Stimulated activated CD4-positive, alpha-beta T cell treated with anti-CD3 and anti-CD28 coated beads, Interleukin-4, amount 100 ng/mL, for 4 hours (primary cell): ENCODE results near the gene PARVG.

Experiments used
- DNase-seq, 2 experiments: peaks; one replicate each; pipeline ENCODE4 v3.0.0-alpha.2; 2020

Gene PARVG

GRCh38 chr22:44180706-44181032, at the start of gene PARVG:
Gene PARVG, plus strand, starts transcription at chr22:44180925. Its CDS starts 2,405 bp downstream, at chr22:44183330.
- DNase-seq, result no peak

- DNase-seq, result no peak
Observed at GRCh38 chr22:44131412-44131811, 49.3 kb upstream of the PARVG start.

GRCh38 chr22:44131989-44132685, 48.6 kb upstream of the PARVG start:
- DNase-seq, result no peak

DNA sequence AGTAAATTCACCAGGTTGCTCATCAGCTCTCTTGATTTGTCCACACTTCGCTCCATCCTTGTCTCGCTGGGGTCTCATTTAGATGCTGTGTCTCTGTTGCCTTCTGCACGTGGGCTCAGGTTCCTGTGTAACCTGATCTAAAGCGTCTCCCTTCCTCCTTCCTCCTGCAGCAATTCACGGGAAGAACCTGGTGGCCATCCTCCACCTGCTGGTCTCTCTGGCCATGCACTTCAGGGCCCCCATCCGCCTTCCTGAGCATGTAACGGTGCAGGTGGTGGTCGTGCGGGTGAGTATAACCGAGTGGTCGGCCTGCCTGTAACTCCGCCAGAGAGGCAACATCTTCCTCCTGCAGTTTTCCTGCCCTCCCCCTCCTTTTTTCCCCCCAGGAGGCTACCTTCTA, 48.0 kb upstream of the PARVG start:
- no peak for DNase-seq

- DNase-seq, result no peak
Observed at GRCh38 chr22:44133161-44133560, 47.6 kb upstream of the PARVG start.

- DNase-seq, result no peak
Observed at GRCh38 chr22:44133901-44134571, 46.7 kb upstream of the PARVG start.

DNA sequence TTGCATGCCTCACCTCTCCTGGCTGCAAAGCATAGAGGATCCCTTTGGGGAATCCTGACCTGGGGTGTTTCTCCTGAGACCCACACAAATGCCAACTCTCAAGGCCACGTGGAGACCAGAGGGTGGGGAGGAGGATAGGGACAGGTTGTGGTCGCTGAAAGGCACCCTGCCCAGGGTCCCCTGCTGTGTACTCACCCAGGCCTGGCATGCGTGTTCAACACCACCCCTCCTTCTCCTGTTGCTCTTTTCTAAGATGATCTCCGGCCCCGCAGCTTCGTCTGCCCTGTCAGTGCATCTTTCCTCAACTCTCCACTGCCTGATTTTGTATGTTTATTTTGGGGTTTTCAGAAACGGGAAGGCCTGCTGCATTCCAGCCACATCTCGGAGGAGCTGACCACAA, 44.6 kb upstream of the PARVG start:
- DNase-seq, result no peak

- DNase-seq, result no peak
Observed at GRCh38 chr22:44136786-44137185, 43.9 kb upstream of the PARVG start.

GRCh38 chr22:44137415-44137814, 43.3 kb upstream of the PARVG start:
- DNase-seq, result no peak

GRCh38 chr22:44139773-44140172, 41.0 kb upstream of the PARVG start:
- DNase-seq, result no peak

DNA sequence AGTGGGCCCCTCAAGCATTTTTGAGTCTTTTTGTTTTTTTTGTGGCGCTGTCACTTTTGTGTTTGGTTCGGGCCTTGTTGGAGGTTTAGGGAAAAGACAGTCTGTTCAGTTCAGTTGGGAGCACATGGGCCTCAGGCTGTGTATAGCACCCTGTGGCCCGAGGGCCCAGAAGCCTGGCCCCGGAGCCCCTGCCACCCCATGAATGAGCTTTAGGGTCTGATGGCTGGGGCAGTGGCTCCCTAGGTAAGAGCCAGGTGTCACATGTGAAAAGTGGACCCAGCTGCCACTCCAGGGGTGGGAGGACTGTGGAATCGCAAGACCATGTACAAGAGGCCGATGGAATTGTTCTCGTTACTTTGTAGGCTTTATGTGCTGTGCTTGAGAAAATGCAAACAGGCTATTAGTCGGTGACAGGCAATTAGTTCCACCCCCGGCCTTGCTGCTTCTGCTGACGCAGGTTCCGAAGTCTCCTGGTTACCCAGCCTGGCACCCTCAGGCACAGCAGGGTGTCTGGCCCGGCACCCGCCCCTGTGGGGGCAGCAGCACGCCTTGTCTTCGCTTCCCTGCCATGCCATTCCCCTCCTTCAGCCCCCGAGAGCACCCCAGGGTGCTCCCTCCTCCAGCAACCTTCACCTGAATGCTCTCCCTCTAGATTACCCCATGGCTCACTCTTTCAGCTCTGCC, 38.2 kb upstream of the PARVG start:
- DNase-seq, result no peak

- no peak for DNase-seq
Observed at GRCh38 chr22:44143105-44143474, 37.6 kb upstream of the PARVG start.

GRCh38 chr22:44143579-44143978, 37.1 kb upstream of the PARVG start:
- DNase-seq, result no peak

GRCh38 chr22:44144046-44144569, 36.6 kb upstream of the PARVG start:
- no peak for DNase-seq

- no peak for DNase-seq
Observed at GRCh38 chr22:44145544-44145943, 35.2 kb upstream of the PARVG start.

DNA sequence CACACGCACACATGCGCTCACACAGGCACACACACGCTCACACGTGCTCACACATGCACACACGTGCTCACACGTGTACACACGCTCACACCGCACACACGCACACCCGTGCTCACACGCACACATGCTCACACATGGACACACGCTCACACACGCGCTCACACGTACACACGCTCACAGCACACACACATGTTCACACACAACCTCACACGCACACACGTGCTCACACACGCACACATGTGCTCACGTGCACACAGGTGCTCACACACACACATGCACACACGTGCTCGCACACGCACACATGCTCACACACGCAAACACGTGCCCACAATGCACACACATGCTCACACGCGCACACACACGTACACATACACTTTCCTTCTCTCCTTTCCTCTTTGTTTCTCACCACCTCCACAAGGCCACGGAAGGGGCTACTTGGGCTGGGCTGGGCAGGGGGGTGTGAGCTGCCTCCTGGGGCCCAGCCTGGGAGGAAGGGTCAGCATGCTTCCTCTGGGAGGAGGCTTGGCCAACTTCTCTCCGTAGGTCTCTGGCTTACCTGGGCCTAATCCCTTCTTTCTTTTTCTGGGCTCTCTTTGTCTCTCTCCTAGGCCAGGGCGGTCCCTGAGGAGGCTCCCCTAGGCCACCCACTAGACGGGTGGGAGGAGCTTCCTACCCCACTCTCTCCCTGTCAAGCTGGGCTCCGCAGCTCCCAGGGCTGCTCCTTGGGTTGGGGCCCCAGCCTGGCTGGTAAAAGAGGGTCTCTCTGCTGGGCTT, 34.5 kb upstream of the PARVG start:
- DNase-seq, result no peak

DNA sequence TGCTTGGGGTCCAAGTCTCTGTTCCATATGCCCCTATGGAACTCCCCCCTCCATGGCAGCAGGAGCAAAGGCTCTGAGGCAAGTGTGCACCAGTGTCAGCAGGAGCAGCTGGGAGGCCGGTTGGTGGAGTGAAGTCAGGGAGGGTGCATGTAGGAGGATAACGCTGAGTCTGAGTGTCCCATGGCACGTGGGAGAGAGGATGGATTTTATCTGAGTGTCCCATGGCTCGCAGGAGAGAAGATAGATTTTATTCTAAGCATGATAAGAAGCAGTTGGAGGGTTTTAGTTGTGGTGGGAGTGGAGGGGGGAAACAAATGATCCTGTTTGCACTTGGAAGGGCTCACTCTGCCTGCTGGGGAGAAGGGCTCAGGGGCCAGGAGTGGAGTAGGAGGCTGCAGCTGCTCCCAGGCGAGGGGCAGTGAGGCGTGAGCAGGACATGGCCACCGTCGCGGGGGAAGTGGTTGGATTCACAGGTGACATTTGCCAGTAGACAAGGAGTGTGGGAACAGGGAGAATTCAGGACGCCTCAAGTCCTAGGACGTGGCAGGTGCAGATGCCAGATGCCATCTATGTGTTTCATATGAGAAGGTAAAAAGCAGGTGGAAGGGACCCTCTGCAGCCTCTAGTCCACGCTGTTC, 33.6 kb upstream of the PARVG start:
- no peak for DNase-seq

- no peak for DNase-seq
Observed at GRCh38 chr22:44147821-44148574, 32.7 kb upstream of the PARVG start.

DNA sequence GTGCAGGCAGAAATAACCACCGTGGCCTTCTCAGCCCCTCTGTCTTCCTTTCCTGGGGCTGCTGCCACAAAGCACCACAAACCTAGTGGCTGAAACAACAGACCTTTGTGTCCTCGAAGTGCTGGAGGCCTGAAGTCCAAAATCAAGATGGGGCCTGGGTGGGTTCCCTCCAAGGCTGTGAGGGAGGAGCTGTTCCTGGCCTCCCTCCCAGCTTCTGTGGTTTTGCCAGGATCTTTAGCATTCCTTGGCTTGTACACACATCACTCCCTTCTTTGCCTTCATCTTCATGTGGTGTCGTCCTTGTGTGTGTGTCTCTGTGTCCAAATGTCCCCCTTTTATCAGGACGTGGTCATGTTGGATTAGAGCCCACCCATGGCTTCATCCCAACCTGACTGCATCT, 29.0 kb upstream of the PARVG start:
- no peak for DNase-seq

DNA sequence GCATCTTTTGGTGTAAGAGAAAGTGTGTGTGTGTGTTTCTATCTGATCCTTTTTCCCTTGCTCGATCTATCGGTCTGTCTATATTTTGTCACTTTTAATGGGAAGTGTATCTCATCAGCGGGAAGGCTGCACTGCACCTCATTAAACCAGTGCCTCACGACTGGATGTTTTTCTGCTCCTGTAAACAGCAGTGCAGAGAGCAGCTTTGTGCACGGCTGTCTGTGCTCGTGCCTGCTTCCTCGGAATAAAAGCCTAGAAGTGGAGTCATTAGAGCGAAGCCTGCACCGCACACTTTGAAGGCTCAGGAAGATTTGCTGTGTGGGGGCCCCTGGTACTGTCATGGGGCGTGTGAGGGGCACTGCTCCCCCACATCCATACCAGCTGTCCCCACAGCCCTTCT, 27.0 kb upstream of the PARVG start:
- DNase-seq, result no peak

GRCh38 chr22:44154436-44154942, 26.2 kb upstream of the PARVG start:
- DNase-seq, result no peak

- DNase-seq, result no peak
Observed at GRCh38 chr22:44155115-44155514, 25.6 kb upstream of the PARVG start.
